ENCODE measurements around the gene BPGM.
"Not testable (repeated sequence)": the region's sequence is repeated elsewhere in the genome, so short reads cannot be mapped to it uniquely, and the experiment has no call there.

The BPGM gene

GRCh38 chr7:134632937-134633540 is 13.6 kb upstream of the BPGM start:
- peak; percentile 58 for DNase-seq

GRCh38 chr7:134636008-134636449 is 10.6 kb upstream of the BPGM start:
- DNase-seq = peak; percentile 82

GRCh38 chr7:134637441-134637840 is 9.2 kb upstream of the BPGM start:
- no peak for DNase-seq

- DNase-seq = no peak
Measured at GRCh38 chr7:134637934-134638719, 8.5 kb upstream of the BPGM start.

GRCh38 chr7:134639061-134639460 is 7.6 kb upstream of the BPGM start:
- DNase-seq = no peak

GRCh38 chr7:134639683-134640279 is 6.9 kb upstream of the BPGM start:
- no peak for DNase-seq

GRCh38 chr7:134640842-134641715 is 5.6 kb upstream of the BPGM start:
- peak; percentile 38 for DNase-seq

- not testable (repeated sequence) for DNase-seq
Measured at GRCh38 chr7:134641981-134642380, 4.7 kb upstream of the BPGM start.

GRCh38 chr7:134643131-134643530 is 3.5 kb upstream of the BPGM start:
- DNase-seq = no peak

GRCh38 chr7:134645478-134645877 is 1.2 kb upstream of the BPGM start:
- DNase-seq = no peak

- no peak for DNase-seq
Measured at GRCh38 chr7:134645935-134646334, 718 bp upstream of the BPGM start.

GRCh38 chr7:134648456-134648855 is 1.8 kb downstream of the BPGM start:
- no peak for DNase-seq

GRCh38 chr7:134649226-134649775 is 2.6 kb downstream of the BPGM start:
- no peak for DNase-seq

GRCh38 chr7:134651991-134652390 is 5.3 kb downstream of the BPGM start:
- DNase-seq = no peak

GRCh38 chr7:134654104-134654775 is 7.6 kb downstream of the BPGM start:
- peak; percentile 75 for DNase-seq

GRCh38 chr7:134657526-134657925 is 10.9 kb downstream of the BPGM start:
- no peak for DNase-seq

- DNase-seq = no peak
Measured at GRCh38 chr7:134660242-134660785, 13.7 kb downstream of the BPGM start.

- no peak for DNase-seq
Measured at GRCh38 chr7:134660961-134661376, 14.3 kb downstream of the BPGM start.

GRCh38 chr7:134662166-134662870 is 15.7 kb downstream of the BPGM start:
- no peak for DNase-seq

GRCh38 chr7:134662871-134663205 is 16.2 kb downstream of the BPGM start:
- DNase-seq = no peak

- DNase-seq = not testable (repeated sequence)
Measured at GRCh38 chr7:134665045-134665444, 18.4 kb downstream of the BPGM start.
